ENCODE measurements around the gene ZC3H10. TPM values are rescaled to one million over a fixed set of nuclear protein-coding genes. Genes with fewer than 3 reads are reported as not detected.

ZC3H10 gene
- total RNA-seq, 1 experiment from 2014 or later = 5.6 TPM

DNA sequence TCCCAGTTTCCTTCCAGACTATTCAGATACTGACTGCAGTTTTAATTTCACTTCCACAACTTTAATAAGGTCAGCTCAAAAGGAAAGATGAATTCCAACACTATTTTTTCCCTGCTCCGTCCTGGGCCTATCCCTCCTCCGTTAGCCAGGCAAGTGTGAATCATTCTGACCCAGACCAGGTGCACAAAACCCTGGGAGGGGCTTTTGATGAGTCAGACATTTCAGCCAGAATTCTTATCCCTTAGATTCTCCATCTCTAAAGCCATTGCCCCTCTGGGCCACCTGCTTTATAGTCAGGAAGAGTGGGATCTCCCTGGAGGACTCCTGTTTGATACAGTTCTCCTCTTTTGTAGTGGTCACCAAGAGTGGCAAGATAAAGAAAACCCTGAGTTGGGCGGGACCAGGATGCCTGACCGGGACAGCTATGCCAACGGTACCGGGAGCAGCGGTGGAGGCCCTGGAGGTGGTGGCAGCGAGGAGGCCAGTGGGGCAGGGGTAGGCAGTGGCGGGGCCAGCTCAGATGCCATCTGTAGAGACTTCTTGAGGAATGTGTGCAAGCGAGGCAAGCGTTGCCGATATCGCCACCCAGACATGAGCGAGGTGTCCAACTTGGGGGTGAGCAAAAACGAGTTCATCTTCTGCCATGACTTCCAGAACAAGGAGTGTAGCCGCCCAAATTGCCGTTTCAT, 2.2 kb downstream of the ZC3H10 start:
- DNase-seq (peak; percentile 73), ATAC-seq (no peak)
- Histone ChIP-seq H3K9ac (ENCODE audit: low read length) (peak overlapping the region; percentile 78), H3K4me2 (ENCODE audit: low read length) (peak overlapping the region; percentile 94), H3K36me3 (ENCODE audit: low read depth, low read length) (peaks cover 4% of the 10 kb centered on the region), H3K4me3 (ENCODE audit: low read length) (peak overlapping the region; percentile 96), H3K27me3 (ENCODE audit: low read length) (no peaks in the 10 kb centered on the region), H3K79me2 (ENCODE audit: low read length) (peaks cover 33% of the 10 kb centered on the region), H3K4me1 (ENCODE audit: insufficient read depth, low read length) (peaks cover 29% of the 10 kb centered on the region), H3K9me2 (replicated peaks; ENCODE audit: low read length) (no peaks in the 10 kb centered on the region), H3K9me3 (ENCODE audit: low read length) (no peaks in the 10 kb centered on the region), H2AFZ (ENCODE audit: low read length) (no peak overlapping the region; the same call in 1 of the 2 replicates), H3K27ac (ENCODE audit: low read length) (peak overlapping the region; percentile 27), H4K20me1 (ENCODE audit: low read length) (no peaks in the 10 kb centered on the region), H3F3A (ENCODE audit: low read length, unreplicated experiment) (peaks cover 8% of the 10 kb centered on the region)
- ChIA-PET POLR2A (ENCODE audit: unreplicated experiment) (no interaction called here), CTCF (interaction anchor here (0.5 to 2.9 kb wide), 5 partner anchors 8 to 327 kb away, joined by 3 to 37 read pairs (median 7); partner anchors contain the start of genes ESYT1 and SMARCC2)
- no TSS peak for BruUV-seq (replicated peaks)
- intact Hi-C loops (cut with micrococcal nuclease) = no loop called here
- no peak for TF ChIP-seq CTCF (conservative IDR thresholded peaks at IDR 0.05; ENCODE audit: low read depth, low read length)
- no peak for TF ChIP-seq EZH2phosphoT487 (IDR thresholded peaks at IDR 0.05; ENCODE audit: borderline replicate concordance, low read length)
- no peak for TF ChIP-seq EZH2 (IDR thresholded peaks at IDR 0.05; ENCODE audit: low read length, unreplicated experiment)

GRCh38 chr12:56121204-56121870, 3.3 kb downstream of the ZC3H10 start:
- ChIA-PET CTCF (no interaction called here), POLR2A (ENCODE audit: unreplicated experiment) (no interaction called here)
- Histone ChIP-seq H3K36me3 (ENCODE audit: low read depth, low read length) (peaks cover 4% of the 10 kb centered on the region), H3K27ac (ENCODE audit: low read length) (no peak overlapping the region), H3K9me2 (replicated peaks; ENCODE audit: low read length) (no peaks in the 10 kb centered on the region), H4K20me1 (ENCODE audit: low read length) (no peaks in the 10 kb centered on the region), H3K9ac (ENCODE audit: low read length) (no peak overlapping the region), H3K79me2 (ENCODE audit: low read length) (peaks cover 32% of the 10 kb centered on the region), H3K9me3 (ENCODE audit: low read length) (no peaks in the 10 kb centered on the region), H3K4me2 (ENCODE audit: low read length) (no peak overlapping the region), H3K4me1 (ENCODE audit: insufficient read depth, low read length) (peaks cover 28% of the 10 kb centered on the region), H3K4me3 (ENCODE audit: low read length) (no peak overlapping the region), H3K27me3 (ENCODE audit: low read length) (no peaks in the 10 kb centered on the region), H3F3A (ENCODE audit: low read length, unreplicated experiment) (peaks cover 8% of the 10 kb centered on the region), H2AFZ (ENCODE audit: low read length) (no peak overlapping the region)
- intact Hi-C loops (cut with micrococcal nuclease) = no loop called here
- ATAC-seq (no peak), DNase-seq (no peak)
- no peak for TF ChIP-seq EZH2 (IDR thresholded peaks at IDR 0.05; ENCODE audit: low read length, unreplicated experiment)
- no TSS peak for BruUV-seq (replicated peaks)

DNA sequence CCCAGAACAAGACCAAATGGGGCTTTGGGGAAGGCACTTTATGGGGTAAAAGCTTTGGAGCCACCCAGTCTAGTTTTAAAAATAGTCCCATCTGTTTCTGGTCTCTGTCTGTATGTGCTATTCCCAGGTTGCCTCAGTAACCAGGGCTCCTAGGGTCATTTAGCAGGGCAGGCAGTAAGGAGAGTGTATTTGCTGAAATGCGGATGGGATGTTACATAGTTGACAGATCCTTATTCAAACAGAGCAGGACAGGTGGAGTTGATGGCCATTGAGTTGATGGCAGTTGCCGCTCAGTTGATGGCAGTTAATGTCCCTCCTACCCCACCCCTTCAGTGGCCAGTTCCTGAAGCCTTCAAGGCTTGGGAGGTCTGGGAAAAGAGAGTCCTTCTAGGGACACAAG, 4.6 kb downstream of the ZC3H10 start:
- no peak for TF ChIP-seq EZH2phosphoT487 (IDR thresholded peaks at IDR 0.05; ENCODE audit: borderline replicate concordance, low read length)
- TF ChIP-seq CTCF (conservative IDR thresholded peaks at IDR 0.05; ENCODE audit: low read depth, low read length) = no peak
- no peak for TF ChIP-seq EZH2 (IDR thresholded peaks at IDR 0.05; ENCODE audit: low read length, unreplicated experiment)
- no TSS peak for BruUV-seq (replicated peaks)

More for the DNA sequence above, 4.6 kb downstream of the ZC3H10 start:
- Histone ChIP-seq H3F3A (ENCODE audit: low read length, unreplicated experiment) (no peaks in the 10 kb centered on the region), H3K9me2 (replicated peaks; ENCODE audit: low read length) (no peaks in the 10 kb centered on the region), H3K27me3 (ENCODE audit: low read length) (no peaks in the 10 kb centered on the region), H3K4me1 (ENCODE audit: insufficient read depth, low read length) (peaks cover 41% of the 10 kb centered on the region), H3K79me2 (ENCODE audit: low read length) (peaks cover 22% of the 10 kb centered on the region), H3K9ac (ENCODE audit: low read length) (no peak overlapping the region), H3K36me3 (ENCODE audit: low read depth, low read length) (no peaks in the 10 kb centered on the region; the same call in 1 of the 2 replicates), H2AFZ (ENCODE audit: low read length) (no peak overlapping the region), H3K4me2 (ENCODE audit: low read length) (no peak overlapping the region), H3K9me3 (ENCODE audit: low read length) (no peaks in the 10 kb centered on the region), H4K20me1 (ENCODE audit: low read length) (no peaks in the 10 kb centered on the region), H3K27ac (ENCODE audit: low read length) (no peak overlapping the region), H3K4me3 (ENCODE audit: low read length) (no peak overlapping the region)
- DNase-seq = no peak
- ChIA-PET POLR2A (ENCODE audit: unreplicated experiment) (no interaction called here), CTCF (interaction anchor here (0.5 kb wide), 1 partner anchor 68 kb away, joined by 4 read pairs; no protein-coding TSS in a partner anchor)
- intact Hi-C loops (cut with micrococcal nuclease) = no loop called here
- ATAC-seq = no peak
